IPS-NIHi7 (cell line): Measurements from ENCODE around the gene HDAC2.
"Not testable (repeated sequence)": the region's sequence is repeated elsewhere in the genome, so short reads cannot be mapped to it uniquely, and the experiment has no call there.

Experiments
- DNase-seq: peaks from one replicate; pipeline ENCODE4 v3.0.0; 2012; ENCODE audit warnings: mixed read lengths; ENCODE audit errors: extremely low spot score

Gene HDAC2

DNA sequence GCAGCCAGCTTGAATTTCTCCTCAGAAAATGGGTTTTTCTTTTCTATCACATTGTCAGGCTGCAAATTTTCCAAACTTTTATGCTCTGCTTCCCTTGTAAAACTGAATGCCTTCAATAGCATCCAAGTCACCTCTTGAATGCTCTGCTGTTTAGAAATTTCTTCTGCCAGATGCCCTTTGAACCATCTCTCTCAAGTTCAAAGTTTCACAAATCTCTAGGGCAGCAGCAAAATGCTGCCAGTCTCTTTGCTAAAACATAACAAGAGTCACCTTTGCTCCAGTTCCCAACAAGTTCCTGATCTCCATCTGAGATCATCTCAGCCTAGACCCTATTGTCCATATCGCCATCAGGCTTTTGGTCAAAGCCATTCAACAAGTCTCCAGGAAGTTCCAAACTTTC lies 60.7 kb downstream of the HDAC2 start:
- not testable (repeated sequence) for DNase-seq

DNA sequence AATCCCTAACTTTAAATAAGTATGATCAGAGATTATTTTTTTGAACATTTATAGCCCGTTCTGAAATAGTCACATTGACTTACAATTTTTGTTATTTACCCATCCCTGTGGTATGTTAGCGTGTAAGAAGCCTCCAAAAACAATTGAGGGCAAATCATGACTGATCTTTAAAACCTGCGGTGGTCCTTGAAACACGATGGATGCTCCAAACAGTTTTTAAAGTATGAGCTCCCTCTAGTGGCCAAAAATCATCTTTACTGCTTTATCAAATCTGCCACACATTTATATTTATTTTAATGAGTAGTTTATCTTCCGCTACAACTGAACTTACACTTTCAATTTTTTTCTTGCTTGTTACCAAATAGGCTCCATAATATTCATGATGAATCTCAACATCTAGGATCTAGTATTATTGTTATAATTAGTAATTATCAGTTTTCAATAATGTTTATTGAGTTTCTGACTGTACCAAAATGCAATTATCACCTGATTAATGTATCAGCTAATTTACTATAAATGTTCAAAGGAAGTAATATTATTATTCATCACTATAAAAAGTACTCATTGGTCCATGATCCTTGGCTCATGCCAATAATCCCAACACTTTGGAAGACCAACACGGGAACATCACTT lies 61.6 kb downstream of the HDAC2 start:
- peak; percentile 68 for DNase-seq

DNA sequence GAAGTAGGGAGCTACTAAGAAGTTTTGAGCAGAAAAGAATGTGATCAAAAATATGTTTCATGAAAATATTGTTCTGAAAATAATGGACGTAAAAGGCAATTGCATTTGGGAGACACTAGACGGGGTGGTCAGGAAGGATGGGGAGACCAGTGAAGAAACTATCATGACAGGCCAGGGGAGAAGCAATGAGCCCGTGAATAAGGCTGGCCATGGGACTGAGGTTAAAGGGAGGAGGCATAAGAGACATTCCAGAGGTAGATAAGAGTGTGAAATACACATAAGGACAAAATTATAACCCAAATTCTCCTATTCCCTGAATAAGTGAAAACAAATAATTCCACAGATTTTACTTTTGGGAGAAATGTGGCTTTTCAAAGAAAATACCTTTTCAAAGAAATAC lies 62.1 kb downstream of the HDAC2 start:
- DNase-seq, result no peak

DNA sequence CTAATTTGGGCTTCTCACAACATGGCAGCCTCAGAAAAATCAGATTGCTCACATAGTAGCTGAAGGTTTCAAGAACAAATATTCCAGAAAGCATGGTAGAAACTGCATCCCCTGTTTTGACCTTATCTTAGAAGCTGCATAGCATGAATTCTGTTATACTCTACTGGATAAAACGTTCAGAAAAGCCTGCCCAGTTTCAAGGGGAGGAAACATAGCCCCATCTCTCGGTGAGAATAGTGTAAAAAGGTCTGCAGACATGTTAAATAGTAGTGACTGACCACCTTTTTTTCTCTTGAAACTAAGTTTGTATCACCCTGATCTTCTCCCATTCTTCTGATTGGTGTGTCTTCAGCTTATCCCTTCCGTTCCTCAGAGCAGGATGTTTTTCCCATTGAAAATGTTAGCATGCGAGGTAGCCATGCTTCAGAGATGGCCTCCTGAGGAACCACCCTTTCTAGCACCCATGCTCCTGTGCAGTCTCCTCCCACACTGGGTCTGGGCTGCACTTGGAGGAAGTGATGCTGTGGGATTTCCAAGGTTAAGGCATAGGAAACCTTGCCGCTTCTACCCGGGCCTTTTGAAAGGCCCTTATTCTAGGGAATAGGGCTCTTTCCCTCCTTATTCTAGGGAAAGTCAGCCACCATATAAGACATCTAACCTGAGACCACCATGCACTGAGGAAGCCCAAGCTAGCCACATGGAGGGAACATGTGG lies 63.7 kb downstream of the HDAC2 start:
- DNase-seq, result no peak

DNA sequence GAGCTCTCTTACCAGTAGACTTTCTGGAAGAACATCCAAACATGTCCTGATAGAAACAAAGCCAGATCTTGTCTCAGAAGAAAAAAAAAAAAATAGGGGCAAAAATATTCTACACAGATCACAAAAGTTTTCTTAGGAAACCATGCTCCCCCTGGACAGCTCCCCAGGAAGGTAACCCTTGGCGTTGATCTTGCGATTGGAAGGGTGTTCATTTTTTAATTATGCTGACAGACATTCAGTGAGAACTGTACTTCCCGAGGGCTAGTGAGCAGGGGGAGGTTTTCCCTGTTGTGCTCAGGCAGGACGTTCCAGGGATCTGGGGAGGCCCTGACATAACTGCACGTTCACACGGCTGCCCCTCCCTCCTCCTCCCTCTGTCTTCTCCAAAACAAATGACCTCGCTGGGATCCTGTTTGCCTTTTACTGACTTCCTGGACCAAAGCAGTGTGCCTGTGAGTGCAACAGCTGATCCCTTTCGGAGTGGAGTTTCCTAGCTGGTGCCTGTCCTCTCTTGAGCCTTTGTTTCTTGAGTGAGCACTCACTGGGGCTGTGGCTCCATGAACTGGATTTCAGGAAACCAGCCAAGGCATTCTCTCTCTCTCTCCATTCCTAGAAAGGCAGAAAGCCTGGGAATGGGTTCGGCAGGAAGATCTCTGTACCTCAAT lies 67.2 kb downstream of the HDAC2 start:
- peak; percentile 19 for DNase-seq

DNA sequence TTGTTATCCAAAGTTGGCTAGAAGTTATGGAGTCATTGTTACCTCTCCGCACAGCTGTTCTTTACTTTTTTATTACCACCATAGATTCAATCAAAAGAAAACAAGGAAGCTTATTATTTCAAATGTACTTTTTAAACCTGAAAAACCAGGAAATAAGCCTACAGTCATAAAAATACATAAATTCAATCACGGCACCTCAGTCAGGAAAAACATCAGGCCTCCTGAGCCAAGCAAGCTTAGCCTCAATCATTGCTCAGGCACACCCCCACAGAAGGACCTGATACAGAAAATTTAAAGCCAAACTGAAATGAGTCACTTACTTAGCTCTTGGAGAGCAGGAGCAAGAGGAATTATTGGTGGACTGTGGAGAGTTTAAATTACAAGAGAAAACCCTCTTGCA lies 69.5 kb downstream of the HDAC2 start:
- DNase-seq, result no peak

DNA sequence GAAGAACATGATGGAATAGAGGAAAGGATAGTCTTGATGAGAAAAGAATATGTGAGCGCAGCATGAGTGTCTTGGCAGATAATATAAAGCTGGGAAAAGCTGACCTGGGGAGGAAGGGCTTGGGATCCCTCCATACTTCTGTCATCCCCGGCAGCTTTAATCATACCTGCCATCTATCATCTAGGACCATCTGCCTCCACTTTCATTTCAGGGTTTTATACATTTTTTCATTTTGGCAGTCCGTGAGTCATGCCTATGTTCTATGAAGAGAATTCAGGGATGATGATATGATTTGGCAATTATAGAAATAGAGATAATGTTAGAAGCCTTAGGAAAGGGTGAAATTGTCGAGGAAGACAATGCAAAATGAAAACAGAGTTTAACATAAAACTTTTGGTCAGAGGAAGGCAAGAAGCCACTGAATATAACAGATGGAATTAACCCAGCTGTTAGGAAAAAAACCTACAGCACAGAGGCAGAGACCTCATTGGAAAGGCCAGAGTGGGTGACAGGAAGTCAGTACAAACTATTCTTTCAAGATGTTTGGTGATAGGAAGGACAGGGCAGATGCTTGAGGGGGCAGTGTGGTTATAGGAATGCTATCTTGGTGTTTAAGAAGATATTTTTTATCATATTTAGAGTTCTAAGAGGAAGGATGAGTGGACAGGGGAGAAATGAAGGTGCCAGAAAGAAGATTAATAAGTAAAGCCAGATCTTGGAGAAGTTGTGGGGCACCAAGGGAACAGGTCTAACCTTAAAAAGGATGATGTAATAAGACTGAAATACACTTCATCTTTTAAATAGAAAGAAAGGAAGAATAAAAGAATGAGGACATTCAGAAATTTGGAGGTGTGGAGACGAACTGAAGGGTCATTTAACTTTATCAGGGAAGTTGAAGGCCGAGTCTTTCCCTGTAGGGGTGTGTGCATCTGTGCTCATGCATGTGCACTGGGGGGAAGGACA lies 76.0 kb downstream of the HDAC2 start:
- no peak for DNase-seq

DNA sequence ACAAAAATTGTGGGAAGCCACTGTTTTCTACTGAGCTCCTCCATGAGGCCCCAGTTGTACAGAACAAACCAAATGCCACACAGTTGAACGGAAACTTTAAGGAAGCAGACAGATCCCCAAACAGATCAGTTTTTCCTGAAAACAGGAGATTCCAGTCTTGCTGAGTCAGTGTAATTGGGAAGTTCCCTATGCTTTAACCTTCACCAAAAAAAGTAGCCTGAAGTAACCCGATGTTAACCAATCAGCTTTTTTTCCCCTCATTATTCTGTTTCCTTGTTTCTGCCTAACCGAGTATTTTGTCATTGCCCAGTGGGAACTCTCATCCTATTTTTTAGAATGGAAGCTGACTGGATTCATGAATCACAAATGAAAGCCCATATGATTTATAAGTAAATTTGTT lies 77.1 kb downstream of the HDAC2 start:
- no peak for DNase-seq

DNA sequence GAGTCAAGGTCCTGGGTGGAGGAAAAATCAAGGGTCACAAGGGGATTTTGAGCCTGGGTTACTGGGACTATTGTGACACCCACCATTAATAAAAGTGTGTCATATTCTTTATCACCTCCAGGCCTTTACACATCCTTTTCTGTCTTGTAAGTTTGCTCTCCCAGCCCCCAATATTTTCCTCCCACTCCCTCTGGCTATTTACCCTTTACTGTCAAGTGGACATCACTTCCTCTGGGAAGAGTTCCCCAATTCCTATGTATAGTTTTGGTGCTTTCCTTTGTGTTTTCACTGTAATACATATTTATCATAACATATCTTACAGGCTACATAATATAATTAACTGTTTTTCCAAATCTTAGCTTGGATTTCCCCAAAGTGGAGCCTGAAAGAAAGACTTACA lies 77.5 kb downstream of the HDAC2 start:
- no peak for DNase-seq

DNA sequence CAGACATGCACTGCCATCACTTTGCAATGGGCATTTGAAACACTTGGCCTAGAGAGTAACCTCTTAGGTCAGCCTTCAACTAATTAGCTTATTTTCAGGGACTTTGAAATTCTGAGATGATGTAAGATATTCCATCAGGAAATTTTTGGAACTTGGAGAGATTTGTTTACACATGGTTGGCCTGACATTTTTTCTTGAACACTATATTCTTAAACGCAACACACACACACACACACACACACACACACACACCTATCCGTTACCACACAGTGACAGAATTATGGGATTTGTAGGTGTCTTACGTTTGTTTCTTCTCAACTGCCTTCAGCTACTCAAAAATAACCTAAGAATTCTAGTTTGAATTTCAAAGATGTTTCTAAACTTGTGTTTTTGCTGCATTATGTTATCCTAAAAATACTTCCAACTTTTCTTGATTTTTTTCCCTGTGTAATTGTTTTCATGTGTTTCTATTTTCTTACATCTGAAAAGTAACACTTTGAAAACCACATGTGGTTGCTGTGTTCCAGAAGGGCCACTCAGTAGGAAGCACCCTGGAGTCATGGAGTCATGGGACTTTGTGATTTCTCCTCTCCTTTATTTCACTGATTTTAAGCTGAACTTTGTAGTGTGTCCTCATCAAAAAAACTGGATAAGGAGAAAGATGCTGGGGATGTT lies 81.9 kb downstream of the HDAC2 start:
- no peak for DNase-seq

DNA sequence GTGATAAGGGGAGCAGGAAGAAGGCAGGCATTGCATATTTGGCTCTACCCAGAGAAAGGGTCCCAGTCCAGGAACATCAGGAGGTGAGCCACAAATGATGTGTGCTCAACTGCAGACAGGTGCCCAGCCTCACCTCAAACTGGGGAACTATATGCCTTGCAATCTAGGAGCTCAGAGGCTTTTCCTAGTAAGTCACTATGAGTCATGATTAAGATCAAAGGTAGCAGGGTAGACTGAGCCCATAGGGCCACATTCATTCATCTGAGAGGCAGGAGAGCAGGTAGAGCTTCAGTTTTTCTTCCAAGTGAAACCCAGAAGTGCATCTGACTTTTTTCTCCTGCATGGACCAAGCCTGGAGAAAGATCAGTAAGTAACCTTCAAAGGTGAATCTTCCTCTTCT lies 82.5 kb downstream of the HDAC2 start:
- DNase-seq, result no peak

DNA sequence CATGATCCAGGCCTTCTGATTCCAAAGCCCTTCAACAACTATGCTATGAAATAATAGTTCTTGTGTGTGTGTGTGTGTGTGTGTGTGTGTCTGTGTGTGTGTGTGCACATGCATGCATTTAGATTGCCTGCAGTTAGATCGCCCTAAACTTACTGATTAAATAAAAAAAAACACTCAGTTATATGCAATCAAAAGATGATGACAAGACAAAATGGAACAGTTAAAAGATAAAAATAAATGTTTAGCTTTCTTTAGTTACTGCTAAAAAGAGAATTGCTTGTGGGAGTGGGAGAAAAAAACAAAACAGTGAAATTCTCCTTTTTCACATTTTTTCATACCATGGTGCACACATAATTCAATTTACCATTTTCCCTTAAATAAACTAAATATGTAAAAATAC lies 84.4 kb downstream of the HDAC2 start:
- no peak for DNase-seq

DNA sequence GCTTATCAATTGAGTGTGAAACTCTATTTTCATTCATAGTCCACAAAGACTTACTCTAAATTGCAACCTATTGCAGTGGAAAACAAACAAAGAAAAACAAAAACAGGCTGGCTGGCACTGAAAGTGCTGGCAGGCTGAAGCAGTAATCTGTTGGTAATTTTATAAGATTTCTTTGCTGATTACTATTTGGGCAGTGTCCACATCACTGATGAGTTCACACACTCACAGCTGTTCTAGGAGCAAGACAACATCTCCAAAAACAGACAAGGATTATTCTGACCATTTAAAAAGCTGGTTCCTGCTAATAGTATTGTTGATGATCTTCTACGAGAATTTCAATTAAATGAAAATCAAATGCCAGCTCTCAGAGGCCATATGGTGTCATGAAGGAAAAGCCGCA lies 86.9 kb downstream of the HDAC2 start:
- DNase-seq, result no peak
